Measurements from ENCODE around the gene CALU. TPM values are rescaled to one million over a fixed set of nuclear protein-coding genes. Genes with fewer than 3 reads are reported as not detected.

The CALU gene
- total and polyA plus RNA-seq, 2 donors (not counting 1 experiment from before 2014, with no cell fraction given): 5.1 to 11.2 TPM

DNA sequence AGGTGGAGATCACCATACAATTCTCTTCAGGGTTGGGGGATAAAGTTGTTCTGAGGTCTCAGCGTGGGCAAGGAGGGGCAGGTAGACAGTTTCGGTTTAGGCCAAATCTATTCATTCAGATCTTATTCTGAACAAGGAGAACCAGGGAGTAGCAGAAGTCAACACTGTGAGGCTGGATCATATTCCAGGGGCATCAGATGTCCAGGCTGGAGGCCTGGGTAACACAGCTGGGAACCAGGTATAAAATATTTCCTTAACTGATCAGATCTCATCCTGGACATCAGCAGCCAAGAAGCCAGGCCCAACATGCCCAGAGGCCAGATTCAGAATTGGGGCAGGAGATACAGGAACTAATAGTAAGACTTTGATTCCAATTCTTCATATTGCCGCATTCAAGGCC, 71.8 kb downstream of the CALU start:
- Mint-ChIP-seq H3K9me3 (ENCODE audit: insufficient read depth) (no peaks in the 10 kb centered on the region), H3K27ac (no peak overlapping the region), H3K4me3 (no peak overlapping the region), H3K27me3 (no peaks in the 10 kb centered on the region), H3K4me1 (no peaks in the 10 kb centered on the region)
- H3K27me3 ChIP-seq (replicated peaks in 1 of 4; ENCODE audit: control extremely low read depth in 1 of 4, control insufficient read depth in 3 of 4, insufficient read depth in 4 of 4, low read length in 3 of 4): no peaks in the 10 kb centered on the region
- H3K36me3 ChIP-seq (replicated peaks in 1 of 2; ENCODE audit: control extremely low read depth in 1 of 2, control insufficient read depth in 1 of 2, extremely low read depth in 1 of 2, insufficient read depth in 2 of 2, low read length in 1 of 2): no peaks in the 10 kb centered on the region
- H3K4me3 ChIP-seq (ENCODE audit: control extremely low read depth in 1 of 5, extremely low read depth in 1 of 5, insufficient read depth in 1 of 5, low read depth in 2 of 5, low read length in 4 of 5): no peak overlapping the region
- CTCF ChIA-PET: no interaction called here
- H3K4me1 ChIP-seq (ENCODE audit: control insufficient read depth in 2 of 2, insufficient read depth in 2 of 2, low read length in 2 of 2): no peaks in the 10 kb centered on the region
- WGBS (ENCODE audit: insufficient coverage): 100% methylated on average over 1 of the region's 3 CpGs
- ATAC-seq (ENCODE audit: low read depth) (no peak), DNase-seq (no peak)
- TF ChIP-seq, protein P1, sequence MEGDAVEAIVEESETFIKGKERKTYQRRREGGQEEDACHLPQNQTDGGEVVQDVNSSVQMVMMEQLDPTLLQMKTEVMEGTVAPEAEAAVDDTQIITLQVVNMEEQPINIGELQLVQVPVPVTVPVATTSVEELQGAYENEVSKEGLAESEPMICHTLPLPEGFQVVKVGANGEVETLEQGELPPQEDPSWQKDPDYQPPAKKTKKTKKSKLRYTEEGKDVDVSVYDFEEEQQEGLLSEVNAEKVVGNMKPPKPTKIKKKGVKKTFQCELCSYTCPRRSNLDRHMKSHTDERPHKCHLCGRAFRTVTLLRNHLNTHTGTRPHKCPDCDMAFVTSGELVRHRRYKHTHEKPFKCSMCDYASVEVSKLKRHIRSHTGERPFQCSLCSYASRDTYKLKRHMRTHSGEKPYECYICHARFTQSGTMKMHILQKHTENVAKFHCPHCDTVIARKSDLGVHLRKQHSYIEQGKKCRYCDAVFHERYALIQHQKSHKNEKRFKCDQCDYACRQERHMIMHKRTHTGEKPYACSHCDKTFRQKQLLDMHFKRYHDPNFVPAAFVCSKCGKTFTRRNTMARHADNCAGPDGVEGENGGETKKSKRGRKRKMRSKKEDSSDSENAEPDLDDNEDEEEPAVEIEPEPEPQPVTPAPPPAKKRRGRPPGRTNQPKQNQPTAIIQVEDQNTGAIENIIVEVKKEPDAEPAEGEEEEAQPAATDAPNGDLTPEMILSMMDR (IDR thresholded peaks at IDR 0.05): no peak
- TF ChIP-seq EZH2 (IDR thresholded peaks at IDR 0.05; ENCODE audit: borderline replicate concordance, insufficient read depth, low read depth, low read length, poor library complexity, severe bottlenecking): no peak
- no peaks in the 10 kb centered on the region for H3K79me2 ChIP-seq (ENCODE audit: control insufficient read depth, insufficient read depth, low read length)
- intact Hi-C loops (cut with micrococcal nuclease): no loop called here
- H3K27ac ChIP-seq (ENCODE audit: low read length in 2 of 2): no peak overlapping the region
- no peaks in the 10 kb centered on the region for H3K9me3 ChIP-seq (ENCODE audit: control extremely low read depth in 1 of 3, control insufficient read depth in 2 of 3, insufficient read depth in 1 of 3, low read length in 2 of 3)
- H2AFZ ChIP-seq (ENCODE audit: insufficient read depth, low read depth, low read length, poor library complexity, severe bottlenecking): no peak overlapping the region
- POLR2A ChIA-PET: no interaction called here
- H4K20me1 ChIP-seq (ENCODE audit: control insufficient read depth, insufficient read depth, low read length, poor library complexity, severe bottlenecking): no peaks in the 10 kb centered on the region
- no peak overlapping the region for H3K4me2 ChIP-seq (replicated peaks; ENCODE audit: low read depth, low read length, poor library complexity, severe bottlenecking)
- H3K9ac ChIP-seq (ENCODE audit: low read length): no peak overlapping the region

DNA sequence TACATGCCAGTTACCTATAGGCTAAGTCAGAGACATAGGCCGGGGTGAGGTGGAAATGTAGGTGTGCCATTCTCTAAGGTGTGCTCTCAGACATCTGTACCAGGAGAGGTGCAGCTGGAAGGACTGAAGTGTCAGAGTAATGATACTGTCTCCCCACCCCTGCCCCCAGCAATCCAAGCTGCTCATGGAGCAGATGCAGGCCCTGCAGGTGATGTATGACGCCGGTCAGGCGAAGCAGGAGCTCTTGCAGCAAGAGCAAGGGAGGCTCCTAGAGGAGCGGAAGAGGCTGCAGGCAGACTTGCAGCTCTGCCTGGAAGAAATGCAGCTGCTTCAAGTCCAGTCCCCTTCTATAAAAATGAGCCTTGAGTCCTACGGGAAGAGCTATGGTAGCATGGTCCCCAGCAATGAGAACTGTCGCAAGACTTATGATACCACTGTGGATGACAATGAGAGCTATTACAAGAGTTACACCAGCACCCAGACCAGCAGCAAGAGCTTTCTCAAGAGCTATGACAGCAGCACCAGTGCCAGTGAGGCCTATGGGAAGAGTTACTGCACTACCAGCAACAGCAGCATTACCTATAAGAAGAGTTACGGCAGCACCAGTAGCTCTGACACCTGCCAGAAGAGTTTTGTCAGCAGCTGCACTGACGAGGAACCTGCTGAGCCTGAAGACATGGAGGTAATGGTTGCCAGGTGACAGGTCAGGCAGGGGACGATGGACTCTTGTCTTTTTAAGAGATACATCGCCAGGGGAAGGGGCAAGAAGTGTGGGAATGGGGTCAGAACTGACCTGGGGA, 72.7 kb downstream of the CALU start:
- H3K9ac ChIP-seq (ENCODE audit: low read length): no peak overlapping the region
- POLR2A ChIA-PET: no interaction called here
- no peak overlapping the region for H3K4me3 ChIP-seq (ENCODE audit: control extremely low read depth in 1 of 5, extremely low read depth in 1 of 5, insufficient read depth in 1 of 5, low read depth in 2 of 5, low read length in 4 of 5)
- no peak for TF ChIP-seq EZH2 (IDR thresholded peaks at IDR 0.05; ENCODE audit: borderline replicate concordance, insufficient read depth, low read depth, low read length, poor library complexity, severe bottlenecking)
- TF ChIP-seq, protein P1 (IDR thresholded peaks at IDR 0.05): no peak
- DNase-seq (no peak), ATAC-seq (ENCODE audit: low read depth) (no peak)
- H3K9me3 Mint-ChIP-seq (ENCODE audit: insufficient read depth): no peaks in the 10 kb centered on the region
- no peaks in the 10 kb centered on the region for H3K79me2 ChIP-seq (ENCODE audit: control insufficient read depth, insufficient read depth, low read length)
- WGBS (ENCODE audit: insufficient coverage): 93% methylated on average over 9 of the region's 11 CpGs
- H3K4me1 Mint-ChIP-seq: no peaks in the 10 kb centered on the region
- intact Hi-C loops (cut with micrococcal nuclease): no loop called here
- no peaks in the 10 kb centered on the region for H4K20me1 ChIP-seq (ENCODE audit: control insufficient read depth, insufficient read depth, low read length, poor library complexity, severe bottlenecking)
- no peak overlapping the region for H3K27ac Mint-ChIP-seq
- H3K27me3 Mint-ChIP-seq: no peaks in the 10 kb centered on the region
- no peaks in the 10 kb centered on the region for H3K36me3 ChIP-seq (replicated peaks in 1 of 2; ENCODE audit: control extremely low read depth in 1 of 2, control insufficient read depth in 1 of 2, extremely low read depth in 1 of 2, insufficient read depth in 2 of 2, low read length in 1 of 2)
- H3K4me3 Mint-ChIP-seq: no peak overlapping the region
- H3K27ac ChIP-seq (ENCODE audit: low read length in 2 of 2): no peak overlapping the region
- H2AFZ ChIP-seq (ENCODE audit: insufficient read depth, low read depth, low read length, poor library complexity, severe bottlenecking): no peak overlapping the region
- H3K4me1 ChIP-seq (ENCODE audit: control insufficient read depth in 2 of 2, insufficient read depth in 2 of 2, low read length in 2 of 2): no peaks in the 10 kb centered on the region
- H3K27me3 ChIP-seq (replicated peaks in 1 of 4; ENCODE audit: control extremely low read depth in 1 of 4, control insufficient read depth in 3 of 4, insufficient read depth in 4 of 4, low read length in 3 of 4): no peaks in the 10 kb centered on the region
- H3K4me2 ChIP-seq (replicated peaks; ENCODE audit: low read depth, low read length, poor library complexity, severe bottlenecking): no peak overlapping the region
- no peaks in the 10 kb centered on the region for H3K9me3 ChIP-seq (ENCODE audit: control extremely low read depth in 1 of 3, control insufficient read depth in 2 of 3, insufficient read depth in 1 of 3, low read length in 2 of 3)
- CTCF ChIA-PET: no interaction called here

Data from B cell (primary cell).